CD1c-positive myeloid dendritic cell (primary cell): Measurements from ENCODE around the gene C1GALT1C1L.
"Not testable (repeated sequence)": the region's sequence is repeated elsewhere in the genome, so short reads cannot be mapped to it uniquely, and the experiment has no call there.

Experiments used
- DNase-seq: peaks from one replicate; pipeline ENCODE4 v3.0.0-alpha.2; 2016; ENCODE audit errors: extremely low spot score

C1GALT1C1L gene

GRCh38 chr2:43653506-43653905 is 22.7 kb downstream of the C1GALT1C1L start:
- DNase-seq: no peak

- DNase-seq: no peak
Measured at GRCh38 chr2:43648994-43649701, 27.1 kb downstream of the C1GALT1C1L start.

- DNase-seq: no peak
Measured at GRCh38 chr2:43643680-43644079, 32.5 kb downstream of the C1GALT1C1L start.

GRCh38 chr2:43642363-43642762 is 33.9 kb downstream of the C1GALT1C1L start:
- DNase-seq: no peak

- peak; percentile 74 for DNase-seq
Measured at GRCh38 chr2:43637030-43637803, 39.0 kb downstream of the C1GALT1C1L start, which contains the start of gene PLEKHH2. PLEKHH2 (plus strand) TSS chr2:43637260; CDS start chr2:43644674, 7,414 bp downstream.

GRCh38 chr2:43636621-43637020 is 39.6 kb downstream of the C1GALT1C1L start:
- no peak for DNase-seq

GRCh38 chr2:43636153-43636552 is 40.1 kb downstream of the C1GALT1C1L start:
- DNase-seq: not testable (repeated sequence)

GRCh38 chr2:43634604-43635306 is 41.5 kb downstream of the C1GALT1C1L start:
- no peak for DNase-seq

- DNase-seq: no peak
Measured at GRCh38 chr2:43631618-43632317, 44.5 kb downstream of the C1GALT1C1L start.
